ENCODE results near the gene RPS19BP1.
A peak's percentile ranks its signal among the peaks of the same experiment; 100 is the strongest.
"Not testable (repeated sequence)": the region's sequence is repeated elsewhere in the genome, so short reads cannot be mapped to it uniquely, and the experiment has no call there.

RPS19BP1 gene

DNA sequence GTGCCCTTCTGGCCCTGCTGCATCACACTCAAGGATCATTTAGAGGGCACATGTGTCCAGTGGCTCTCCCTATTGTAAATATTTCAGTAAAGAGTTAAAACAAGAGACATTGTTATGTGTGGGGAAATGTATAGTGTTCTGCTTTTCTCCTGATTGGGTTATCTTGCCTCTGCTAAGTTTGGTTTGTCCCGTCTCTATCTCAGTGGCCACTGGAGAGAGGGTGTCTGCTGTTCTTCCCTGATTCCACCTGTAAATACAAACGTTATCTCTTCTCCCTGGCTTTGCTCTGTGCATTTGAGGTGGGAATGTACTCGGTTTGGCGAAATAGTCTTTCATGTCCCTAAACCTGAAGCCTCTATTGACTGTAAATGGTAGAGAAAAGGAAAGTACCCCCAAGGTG lies 24.2 kb downstream of the RPS19BP1 start:
- H4K20me1 ChIP-seq (ENCODE audit: insufficient read depth, low read length): peaks cover 53% of the 10 kb centered on the region
- no peak overlapping the region for H2AFZ ChIP-seq (ENCODE audit: low read depth, low read length)
- H3K79me2 ChIP-seq (ENCODE audit: insufficient read depth, low read length): peaks cover 78% of the 10 kb centered on the region

DNA sequence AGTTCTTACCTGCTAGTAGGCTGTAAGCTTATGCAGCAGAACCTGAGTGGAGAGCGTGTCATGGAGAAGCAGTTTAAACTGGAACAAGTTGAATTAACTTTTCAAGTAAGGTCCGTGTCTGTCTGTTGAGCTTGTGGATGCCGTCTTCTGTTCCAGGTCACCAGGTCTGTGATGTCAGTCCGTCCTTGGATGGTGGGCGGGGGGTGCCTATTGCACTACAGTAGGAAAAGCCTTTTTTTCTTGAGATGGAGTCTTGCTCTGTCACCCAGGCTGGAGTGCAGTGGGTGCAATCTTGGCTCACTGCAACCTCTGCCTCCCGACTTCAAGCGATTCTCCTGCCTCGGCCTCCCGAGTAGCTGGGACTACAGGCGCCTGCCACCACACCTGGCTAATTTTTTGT lies 25.5 kb downstream of the RPS19BP1 start:
- Histone ChIP-seq H3K4me1 (ENCODE audit: insufficient read depth, low read length) (peaks cover 25% of the 10 kb centered on the region), H4K20me1 (ENCODE audit: insufficient read depth, low read length) (peaks cover 57% of the 10 kb centered on the region), H3K79me2 (ENCODE audit: insufficient read depth, low read length) (peaks cover 88% of the 10 kb centered on the region), H3K36me3 (ENCODE audit: insufficient read depth, low read length) (peaks cover 81% of the 10 kb centered on the region)
- H3K27ac ChIP-seq (ENCODE audit: low read length); H3K9me3 ChIP-seq (ENCODE audit: insufficient read depth, low read length, severe bottlenecking); H3K27me3 ChIP-seq (ENCODE audit: insufficient read depth, low read length, poor library complexity); DNase-seq; H3K9ac ChIP-seq (ENCODE audit: low read depth, low read length); ATAC-seq (ENCODE audit: insufficient read depth, low read depth); H3K4me3 ChIP-seq (ENCODE audit: low read depth in 1 of 2, low read length in 2 of 2); H3K4me2 ChIP-seq (ENCODE audit: insufficient read depth, low read length); H2AFZ ChIP-seq (ENCODE audit: low read depth, low read length): not testable (repeated sequence)

More for the DNA sequence above, 24.2 kb downstream of the RPS19BP1 start:
- H3K9me3 ChIP-seq (ENCODE audit: insufficient read depth, low read length, severe bottlenecking): no peaks in the 10 kb centered on the region
- TF ChIP-seq, protein P1, sequence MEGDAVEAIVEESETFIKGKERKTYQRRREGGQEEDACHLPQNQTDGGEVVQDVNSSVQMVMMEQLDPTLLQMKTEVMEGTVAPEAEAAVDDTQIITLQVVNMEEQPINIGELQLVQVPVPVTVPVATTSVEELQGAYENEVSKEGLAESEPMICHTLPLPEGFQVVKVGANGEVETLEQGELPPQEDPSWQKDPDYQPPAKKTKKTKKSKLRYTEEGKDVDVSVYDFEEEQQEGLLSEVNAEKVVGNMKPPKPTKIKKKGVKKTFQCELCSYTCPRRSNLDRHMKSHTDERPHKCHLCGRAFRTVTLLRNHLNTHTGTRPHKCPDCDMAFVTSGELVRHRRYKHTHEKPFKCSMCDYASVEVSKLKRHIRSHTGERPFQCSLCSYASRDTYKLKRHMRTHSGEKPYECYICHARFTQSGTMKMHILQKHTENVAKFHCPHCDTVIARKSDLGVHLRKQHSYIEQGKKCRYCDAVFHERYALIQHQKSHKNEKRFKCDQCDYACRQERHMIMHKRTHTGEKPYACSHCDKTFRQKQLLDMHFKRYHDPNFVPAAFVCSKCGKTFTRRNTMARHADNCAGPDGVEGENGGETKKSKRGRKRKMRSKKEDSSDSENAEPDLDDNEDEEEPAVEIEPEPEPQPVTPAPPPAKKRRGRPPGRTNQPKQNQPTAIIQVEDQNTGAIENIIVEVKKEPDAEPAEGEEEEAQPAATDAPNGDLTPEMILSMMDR (IDR thresholded peaks at IDR 0.05; ENCODE audit: borderline replicate concordance, extremely low read depth, low read length, poor library complexity, severe bottlenecking): no peak
- TF ChIP-seq EZH2 (IDR thresholded peaks at IDR 0.05; ENCODE audit: borderline replicate concordance, low read depth, low read length, severe bottlenecking): no peak
- H3K27ac ChIP-seq (ENCODE audit: low read length): no peak overlapping the region
- H3K4me1 ChIP-seq (ENCODE audit: insufficient read depth, low read length): peaks cover 19% of the 10 kb centered on the region
- H3K9ac ChIP-seq (ENCODE audit: low read depth, low read length): no peak overlapping the region
- no peaks in the 10 kb centered on the region for H3K27me3 ChIP-seq (ENCODE audit: insufficient read depth, low read length, poor library complexity)
- H3K4me3 ChIP-seq (ENCODE audit: low read depth in 1 of 2, low read length in 2 of 2): no peak overlapping the region
- DNase-seq (no peak), ATAC-seq (ENCODE audit: insufficient read depth, low read depth) (no peak)
- no peak overlapping the region for H3K4me2 ChIP-seq (ENCODE audit: insufficient read depth, low read length)
- H3K36me3 ChIP-seq (ENCODE audit: insufficient read depth, low read length): peaks cover 94% of the 10 kb centered on the region

DNA sequence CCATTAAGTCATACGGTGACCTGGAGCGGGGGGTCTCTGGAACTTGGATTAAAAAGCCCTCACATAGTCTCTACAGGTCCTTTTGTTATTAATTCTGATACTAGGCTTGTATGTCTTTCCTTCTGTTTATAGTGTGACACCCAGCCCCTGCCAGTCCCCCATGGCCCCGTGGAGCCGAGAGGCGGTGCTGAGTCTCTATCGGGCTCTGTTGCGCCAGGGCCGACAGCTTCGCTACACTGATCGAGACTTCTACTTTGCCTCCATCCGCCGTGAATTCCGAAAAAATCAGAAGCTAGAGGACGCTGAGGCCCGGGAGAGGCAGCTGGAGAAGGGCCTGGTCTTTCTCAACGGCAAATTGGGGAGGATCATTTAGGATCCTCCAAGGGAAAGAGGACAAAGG lies 28.5 kb downstream of the RPS19BP1 start:
- no peaks in the 10 kb centered on the region for H3K27me3 ChIP-seq (ENCODE audit: insufficient read depth, low read length, poor library complexity)
- H2AFZ ChIP-seq (ENCODE audit: low read depth, low read length): no peak overlapping the region
- H3K9me3 ChIP-seq (ENCODE audit: insufficient read depth, low read length, severe bottlenecking): no peaks in the 10 kb centered on the region
- DNase-seq: no peak
- H3K27ac ChIP-seq (ENCODE audit: low read length): no peak overlapping the region
- H3K79me2 ChIP-seq (ENCODE audit: insufficient read depth, low read length): peaks cover 67% of the 10 kb centered on the region
- peaks cover 34% of the 10 kb centered on the region for H3K4me1 ChIP-seq (ENCODE audit: insufficient read depth, low read length)
- peak overlapping the region in 1 of 2 experiments; percentile 94; a peak in 2 of 4 replicates for H3K4me3 ChIP-seq (ENCODE audit: low read depth in 1 of 2, low read length in 2 of 2)
- peak overlapping the region; percentile 99 for H3K4me2 ChIP-seq (ENCODE audit: insufficient read depth, low read length)
- H3K9ac ChIP-seq (ENCODE audit: low read depth, low read length): peak overlapping the region; percentile 83
- H3K36me3 ChIP-seq (ENCODE audit: insufficient read depth, low read length): peaks cover 53% of the 10 kb centered on the region
- H4K20me1 ChIP-seq (ENCODE audit: insufficient read depth, low read length): peaks cover 36% of the 10 kb centered on the region; the same call in 1 of the 2 replicates
- no peak for TF ChIP-seq EZH2 (IDR thresholded peaks at IDR 0.05; ENCODE audit: borderline replicate concordance, low read depth, low read length, severe bottlenecking)
- TF ChIP-seq, protein P1 (IDR thresholded peaks at IDR 0.05; ENCODE audit: borderline replicate concordance, extremely low read depth, low read length, poor library complexity, severe bottlenecking): no peak
- no peak for ATAC-seq (ENCODE audit: insufficient read depth, low read depth)

DNA sequence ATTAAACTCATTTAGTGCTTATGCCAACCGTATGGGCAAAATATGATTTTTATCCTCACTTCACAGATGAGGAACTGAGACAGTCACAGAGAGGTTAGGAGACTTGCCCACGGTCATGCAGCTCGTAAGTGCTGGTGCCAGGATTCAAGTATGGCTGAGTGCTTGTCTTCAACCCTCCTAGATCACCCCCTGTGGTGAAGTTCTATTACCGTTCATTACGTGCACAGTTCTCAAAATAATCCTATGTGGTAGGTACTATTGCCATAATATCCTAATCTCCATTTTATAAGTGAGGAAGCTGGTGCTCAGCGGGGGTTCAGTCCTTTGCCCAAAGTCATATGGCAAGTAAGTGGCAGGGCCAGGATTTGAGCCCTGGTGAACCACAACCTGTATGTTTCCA lies 28.9 kb downstream of the RPS19BP1 start:
- no peaks in the 10 kb centered on the region for H3K9me3 ChIP-seq (ENCODE audit: insufficient read depth, low read length, severe bottlenecking)
- peak overlapping the region; percentile 94 to 95; a peak in 3 of 4 replicates for H3K4me3 ChIP-seq (ENCODE audit: low read depth in 1 of 2, low read length in 2 of 2)
- H3K27me3 ChIP-seq (ENCODE audit: insufficient read depth, low read length, poor library complexity): no peaks in the 10 kb centered on the region
- peaks cover 49% of the 10 kb centered on the region for H3K36me3 ChIP-seq (ENCODE audit: insufficient read depth, low read length)
- peaks cover 63% of the 10 kb centered on the region for H3K79me2 ChIP-seq (ENCODE audit: insufficient read depth, low read length)
- H3K4me1 ChIP-seq (ENCODE audit: insufficient read depth, low read length): peaks cover 34% of the 10 kb centered on the region
- no peak for ATAC-seq (ENCODE audit: insufficient read depth, low read depth)
- no peak for TF ChIP-seq EZH2 (IDR thresholded peaks at IDR 0.05; ENCODE audit: borderline replicate concordance, low read depth, low read length, severe bottlenecking)
- TF ChIP-seq, protein P1 (IDR thresholded peaks at IDR 0.05; ENCODE audit: borderline replicate concordance, extremely low read depth, low read length, poor library complexity, severe bottlenecking): no peak
- peaks cover 34% of the 10 kb centered on the region; the same call in 1 of the 2 replicates for H4K20me1 ChIP-seq (ENCODE audit: insufficient read depth, low read length)
- peak overlapping the region; percentile 83 for H3K9ac ChIP-seq (ENCODE audit: low read depth, low read length)
- DNase-seq: no peak
- H3K4me2 ChIP-seq (ENCODE audit: insufficient read depth, low read length): peak overlapping the region; percentile 99
- H3K27ac ChIP-seq (ENCODE audit: low read length): peak overlapping the region; percentile 76
- no peak overlapping the region for H2AFZ ChIP-seq (ENCODE audit: low read depth, low read length)

Measured in DND-41 (cell line).